IPS-20b (cell line): ENCODE measurements around the gene STAT5A.
A peak's percentile ranks its signal among the peaks of the same experiment; 100 is the strongest.
"Not testable (repeated sequence)": the region's sequence is repeated elsewhere in the genome, so short reads cannot be mapped to it uniquely, and the experiment has no call there.

Experiments used
- H3K27ac ChIP-seq: one replicate; pipeline ENCODE4 v1.5.1; 2013; ENCODE audit warnings: low read length
- H3K27me3 ChIP-seq: 2 replicates; pipeline ENCODE4 v1.6.1; 2013; ENCODE audit warnings: mild to moderate bottlenecking, low read length, inconsistent platforms; ENCODE audit not compliant: insufficient read depth
- H3K36me3 ChIP-seq: 2 replicates; pipeline ENCODE4 v1.6.1; 2013; ENCODE audit warnings: low read depth, mild to moderate bottlenecking, inconsistent platforms, low read length, moderate library complexity; ENCODE audit not compliant: insufficient read depth
- H3K4me1 ChIP-seq: 2 replicates; pipeline ENCODE4 v1.6.1; 2013; ENCODE audit warnings: mild to moderate bottlenecking, control low read depth, inconsistent platforms, low read length, moderate library complexity; ENCODE audit not compliant: insufficient read depth
- H3K4me3 ChIP-seq: 2 replicates; pipeline ENCODE4 v1.5.1; 2013; ENCODE audit warnings: mild to moderate bottlenecking, low read length, inconsistent platforms
- H3K9ac ChIP-seq: 2 replicates; pipeline ENCODE4 v1.6.1; 2013; ENCODE audit warnings: low read depth, mild to moderate bottlenecking, inconsistent platforms, low read length, moderate library complexity
- H3K9me3 ChIP-seq: 2 replicates; pipeline ENCODE4 v1.6.1; 2013; ENCODE audit warnings: mild to moderate bottlenecking, low read depth, low read length, inconsistent platforms; ENCODE audit not compliant: insufficient read depth

The STAT5A gene

GRCh38 chr17:42312035-42312284, 23.7 kb downstream of the STAT5A start:
- Histone ChIP-seq H3K4me3 (no peak overlapping the region; the same call in 1 of the 2 replicates), H3K27me3 (no peaks in the 10 kb centered on the region), H3K4me1 (peaks cover 18% of the 10 kb centered on the region; the same call in 1 of the 2 replicates), H3K27ac (no peak overlapping the region), H3K9me3 (no peaks in the 10 kb centered on the region), H3K9ac (peak overlapping the region; percentile 46; the same call in 1 of the 2 replicates), H3K36me3 (peaks cover 41% of the 10 kb centered on the region)

GRCh38 chr17:42312285-42313130, 24.2 kb downstream of the STAT5A start:
- H3K27me3 ChIP-seq = no peaks in the 10 kb centered on the region
- peaks cover 46% of the 10 kb centered on the region for H3K36me3 ChIP-seq
- peaks cover 18% of the 10 kb centered on the region; the same call in 1 of the 2 replicates for H3K4me1 ChIP-seq
- H3K9ac ChIP-seq = peak overlapping the region; percentile 46; the same call in 1 of the 2 replicates
- H3K4me3 ChIP-seq = no peak overlapping the region; the same call in 1 of the 2 replicates
- H3K27ac ChIP-seq = no peak overlapping the region
- H3K9me3 ChIP-seq = no peaks in the 10 kb centered on the region

GRCh38 chr17:42313389-42313772, 25.1 kb downstream of the STAT5A start:
- no peak overlapping the region for H3K27ac ChIP-seq
- peaks cover 18% of the 10 kb centered on the region; the same call in 1 of the 2 replicates for H3K4me1 ChIP-seq
- no peaks in the 10 kb centered on the region for H3K9me3 ChIP-seq
- H3K36me3 ChIP-seq = peaks cover 55% of the 10 kb centered on the region
- H3K27me3 ChIP-seq = no peaks in the 10 kb centered on the region
- no peak overlapping the region for H3K4me3 ChIP-seq
- no peak overlapping the region for H3K9ac ChIP-seq

GRCh38 chr17:42313773-42314566, 25.7 kb downstream of the STAT5A start:
- H3K9ac ChIP-seq = no peak overlapping the region
- peaks cover 61% of the 10 kb centered on the region for H3K36me3 ChIP-seq
- no peak overlapping the region for H3K27ac ChIP-seq
- no peaks in the 10 kb centered on the region for H3K9me3 ChIP-seq
- peaks cover 18% of the 10 kb centered on the region; the same call in 1 of the 2 replicates for H3K4me1 ChIP-seq
- H3K27me3 ChIP-seq = no peaks in the 10 kb centered on the region
- no peak overlapping the region for H3K4me3 ChIP-seq

GRCh38 chr17:42315402-42316156, 27.3 kb downstream of the STAT5A start:
- H3K9ac ChIP-seq = no peak overlapping the region

GRCh38 chr17:42316755-42317154, 28.5 kb downstream of the STAT5A start:
- H3K27ac ChIP-seq = no peak overlapping the region
- H3K4me1 ChIP-seq = peaks cover 4% of the 10 kb centered on the region; the same call in 1 of the 2 replicates
- H3K4me3 ChIP-seq = no peak overlapping the region
- H3K9me3 ChIP-seq = no peaks in the 10 kb centered on the region
- peaks cover 71% of the 10 kb centered on the region for H3K36me3 ChIP-seq
- H3K9ac ChIP-seq = no peak overlapping the region
- no peaks in the 10 kb centered on the region for H3K27me3 ChIP-seq

More at GRCh38 chr17:42315402-42316156, 27.3 kb downstream of the STAT5A start:
- H3K4me3 ChIP-seq = no peak overlapping the region
- no peaks in the 10 kb centered on the region for H3K9me3 ChIP-seq
- peaks cover 15% of the 10 kb centered on the region; the same call in 1 of the 2 replicates for H3K4me1 ChIP-seq
- H3K36me3 ChIP-seq = peaks cover 72% of the 10 kb centered on the region
- H3K27me3 ChIP-seq = no peaks in the 10 kb centered on the region
- H3K27ac ChIP-seq = no peak overlapping the region

GRCh38 chr17:42317266-42317845, 29.1 kb downstream of the STAT5A start:
- Histone ChIP-seq H3K36me3 (peaks cover 77% of the 10 kb centered on the region), H3K27me3 (no peaks in the 10 kb centered on the region), H3K4me1 (no peaks in the 10 kb centered on the region; the same call in 1 of the 2 replicates), H3K4me3 (no peak overlapping the region), H3K9me3 (no peaks in the 10 kb centered on the region), H3K27ac (no peak overlapping the region), H3K9ac (no peak overlapping the region)

- H3K9ac ChIP-seq, H3K9me3 ChIP-seq, H3K4me1 ChIP-seq, H3K27me3 ChIP-seq, H3K27ac ChIP-seq, H3K4me3 ChIP-seq: not testable (repeated sequence)
- H3K36me3 ChIP-seq = peaks cover 81% of the 10 kb centered on the region
Observed at GRCh38 chr17:42317967-42318366, 29.7 kb downstream of the STAT5A start.

- Histone ChIP-seq H3K9ac (no peak overlapping the region), H3K27ac (no peak overlapping the region), H3K4me3 (no peak overlapping the region), H3K36me3 (peaks cover 78% of the 10 kb centered on the region), H3K9me3 (no peaks in the 10 kb centered on the region), H3K27me3 (no peaks in the 10 kb centered on the region), H3K4me1 (peaks cover 5% of the 10 kb centered on the region; the same call in 1 of the 2 replicates)
Observed at GRCh38 chr17:42321555-42321954, 33.3 kb downstream of the STAT5A start.

- H3K4me1 ChIP-seq = peaks cover 5% of the 10 kb centered on the region; the same call in 1 of the 2 replicates
- H3K36me3 ChIP-seq = peaks cover 76% of the 10 kb centered on the region
- no peak overlapping the region for H3K9ac ChIP-seq
- H3K27me3 ChIP-seq = no peaks in the 10 kb centered on the region
- no peaks in the 10 kb centered on the region for H3K9me3 ChIP-seq
- H3K27ac ChIP-seq = no peak overlapping the region
- H3K4me3 ChIP-seq = no peak overlapping the region
Observed at GRCh38 chr17:42322382-42323267, 34.3 kb downstream of the STAT5A start.
